H9 (cell line): ENCODE measurements around the gene PTPRC. TPM values are rescaled to one million over a fixed set of nuclear protein-coding genes. Genes with fewer than 3 reads are reported as not detected.

Experiments
- DNase-seq: peaks from one replicate; pipeline ENCODE4 v3.0.0-alpha.2; 2017
- H2AFZ ChIP-seq: one replicate; pipeline ENCODE4 v1.6.1; 2013; ENCODE audit warnings: mild to moderate bottlenecking, low read length, control low read depth, moderate library complexity
- H2AK5ac ChIP-seq: 2 replicates; pipeline ENCODE4 v1.6.1; 2013; ENCODE audit warnings: low read length, control low read depth, mixed read lengths; ENCODE audit not compliant: insufficient read length
- H2BK120ac ChIP-seq: one replicate; pipeline ENCODE4 v1.6.1; 2013; ENCODE audit warnings: low read depth, mild to moderate bottlenecking, low read length, control low read depth, inconsistent platforms; ENCODE audit not compliant: poor library complexity, severe bottlenecking
- H2BK12ac ChIP-seq: 2 replicates; pipeline ENCODE4 v1.6.1; 2013; ENCODE audit warnings: low read length, control low read depth, mixed read lengths, low read depth; ENCODE audit not compliant: insufficient read length
- H2BK15ac ChIP-seq: 2 replicates; pipeline ENCODE4 v1.6.1; 2013; ENCODE audit warnings: low read depth, low read length, control low read depth
- H2BK20ac ChIP-seq: one replicate; pipeline ENCODE4 v1.6.1; 2013; ENCODE audit warnings: low read depth, mild to moderate bottlenecking, low read length, control low read depth, inconsistent platforms; ENCODE audit not compliant: poor library complexity, severe bottlenecking
- H2BK5ac ChIP-seq: 2 replicates; pipeline ENCODE4 v1.6.1; 2013; ENCODE audit warnings: low read length, control low read depth, mixed read lengths; ENCODE audit not compliant: insufficient read length
- H3K14ac ChIP-seq: 2 replicates; pipeline ENCODE4 v1.6.1; 2013; ENCODE audit warnings: low read length, control low read depth; ENCODE audit not compliant: insufficient read depth
- H3K18ac ChIP-seq: 2 replicates; pipeline ENCODE4 v1.6.1; 2013; ENCODE audit warnings: low read depth, mild to moderate bottlenecking, mixed read lengths, low read length, control low read depth; ENCODE audit not compliant: insufficient read length
- H3K23ac ChIP-seq: 2 replicates; pipeline ENCODE4 v1.6.1; 2013; ENCODE audit warnings: low read length, control low read depth, mixed read lengths, low read depth; ENCODE audit not compliant: insufficient read length
- H3K23me2 ChIP-seq: 2 replicates; pipeline ENCODE4 v1.6.1; 2013; ENCODE audit warnings: low read depth, mild to moderate bottlenecking, mixed read lengths, low read length, control low read depth; ENCODE audit not compliant: insufficient read length, poor library complexity, severe bottlenecking
- H3K27ac ChIP-seq: 2 replicates; pipeline ENCODE4 v1.5.1; 2013; ENCODE audit warnings: low read length, control low read depth, mixed read lengths, low read depth; ENCODE audit not compliant: insufficient read length
- H3K27me3 ChIP-seq: 2 replicates; pipeline ENCODE4 v1.6.1; 2013; ENCODE audit warnings: low read length, control low read depth, inconsistent platforms; ENCODE audit not compliant: insufficient read depth
- H3K4ac ChIP-seq: 2 replicates; pipeline ENCODE4 v1.6.1; 2013; ENCODE audit warnings: low read depth, mild to moderate bottlenecking, control low read depth, inconsistent platforms, low read length, moderate library complexity
- H3K4me1 ChIP-seq: 2 replicates; pipeline ENCODE4 v1.6.1; 2013; ENCODE audit warnings: low read length, control low read depth, inconsistent platforms; ENCODE audit not compliant: insufficient read depth
- H3K4me2 ChIP-seq: 2 replicates; pipeline ENCODE4 v1.6.1; 2013; ENCODE audit warnings: low read length, control low read depth, mixed read lengths; ENCODE audit not compliant: insufficient read length, insufficient read depth
- H3K56ac ChIP-seq: 2 replicates; pipeline ENCODE4 v1.6.1; 2013; ENCODE audit warnings: low read depth, mild to moderate bottlenecking, mixed read lengths, low read length, control low read depth; ENCODE audit not compliant: insufficient read length
- H3K79me1 ChIP-seq: 2 replicates; pipeline ENCODE4 v1.6.1; 2013; ENCODE audit warnings: low read depth, mild to moderate bottlenecking, moderate library complexity, low read length, control low read depth, inconsistent platforms; ENCODE audit not compliant: insufficient read depth, poor library complexity, severe bottlenecking
- H3K79me2 ChIP-seq: 2 replicates; pipeline ENCODE4 v1.6.1; 2013; ENCODE audit warnings: low read length, control low read depth, inconsistent platforms; ENCODE audit not compliant: insufficient read depth
- H3K9ac ChIP-seq: 2 replicates; pipeline ENCODE4 v1.6.1; 2013; ENCODE audit warnings: low read length, control low read depth, mixed read lengths; ENCODE audit not compliant: insufficient read length; ENCODE audit errors: extremely low read depth
- H3K9me3 ChIP-seq: one replicate; pipeline ENCODE4 v1.6.1; 2013; ENCODE audit warnings: low read depth, low read length, inconsistent platforms; ENCODE audit not compliant: control insufficient read depth
- H3T11ph ChIP-seq: one replicate; pipeline ENCODE4 v1.6.1; 2013; ENCODE audit warnings: mild to moderate bottlenecking, low read length, control low read depth, inconsistent platforms
- H4K20me1 ChIP-seq: one replicate; pipeline ENCODE4 v1.6.1; 2013; ENCODE audit not compliant: control insufficient read depth, insufficient read length, insufficient read depth
- H4K5ac ChIP-seq: 2 replicates; pipeline ENCODE4 v1.6.1; 2013; ENCODE audit warnings: low read depth, mild to moderate bottlenecking, mixed read lengths, low read length, control low read depth; ENCODE audit not compliant: insufficient read length
- H4K8ac ChIP-seq: replicated peaks from 2 replicates; pipeline ENCODE4 v1.6.1; 2013; ENCODE audit warnings: low read length, control low read depth, mixed read lengths, low read depth; ENCODE audit not compliant: insufficient read length
- H4K91ac ChIP-seq: 2 replicates; pipeline ENCODE4 v1.6.1; 2013; ENCODE audit warnings: low read depth, mild to moderate bottlenecking, moderate library complexity, mixed read lengths, low read length, control low read depth; ENCODE audit not compliant: insufficient read length
- H3K27ac Mint-ChIP-seq, 3 experiments: 2 replicates in 2 of 3; 3 replicates in 1 of 3; pipeline ENCODE4 v1.8.0; 2020 to 2021; ENCODE audit warnings: mixed read lengths in 3 of 3, mild to moderate bottlenecking in 1 of 3, moderate library complexity in 1 of 3
- H3K27me3 Mint-ChIP-seq: 2 replicates; pipeline ENCODE4 v1.8.0; 2021; ENCODE audit warnings: low read depth, mild to moderate bottlenecking, moderate library complexity, mixed read lengths
- H3K36me3 Mint-ChIP-seq, 3 experiments: 2 replicates in 2 of 3; 3 replicates in 1 of 3; pipeline ENCODE4 v1.8.0; 2020 to 2021; ENCODE audit warnings: low read depth in 3 of 3, mixed read lengths in 3 of 3; ENCODE audit not compliant: insufficient read depth in 1 of 3
- H3K4me1 Mint-ChIP-seq, 2 experiments: 2 replicates each; pipeline ENCODE4 v1.8.0; 2020; ENCODE audit warnings: mixed read lengths in 2 of 2
- H3K4me3 Mint-ChIP-seq, 2 experiments: 2 replicates in 1 of 2; 3 replicates in 1 of 2; pipeline ENCODE4 v1.8.0; 2020 to 2021; ENCODE audit warnings: mild to moderate bottlenecking in 2 of 2, mixed read lengths in 2 of 2, moderate library complexity in 1 of 2
- H3K9me3 Mint-ChIP-seq, 2 experiments: 2 replicates in 1 of 2; 3 replicates in 1 of 2; pipeline ENCODE4 v1.8.0; 2020; ENCODE audit warnings: mild to moderate bottlenecking in 2 of 2, mixed read lengths in 2 of 2, moderate library complexity in 1 of 2
- WGBS: extraction: QIAGEN DNeasy Blood & Tissue Kit; methylation state at CpG from one replicate; pipeline ENCODE4 v1.1.7; 2013; ENCODE audit warnings: missing lambda C conversion rate, low lambda C conversion rate, mixed read lengths; ENCODE audit not compliant: insufficient read length; ENCODE audit errors: extremely low coverage; 5-methylcytosine and 5-hydroxymethylcytosine counted together
- total RNA-seq: library from RNA; stranded (reverse); gene quantifications from 2 replicates; pipeline ENCODE4 v1.2.1, GENCODE V29; 2021
- TF ChIP-seq, protein P1 (sequence below): fragments of 200-600 bp; sonication (generic); conservative IDR thresholded peaks from 3 replicates; pipeline ENCODE4 v1.8.0; 2021; ENCODE audit warnings: antibody characterized with exemption, mild to moderate bottlenecking

The PTPRC gene
- total RNA-seq, 1 experiment from 2014 or later = not detected

- H3K4me3 Mint-ChIP-seq = no peak overlapping the region
- H3K27ac ChIP-seq = no peak overlapping the region
- no peak overlapping the region for H3K27ac Mint-ChIP-seq
- H3K9me3 ChIP-seq = no peaks in the 10 kb centered on the region
- H3K27me3 ChIP-seq = no peaks in the 10 kb centered on the region
- H4K91ac ChIP-seq = no peak overlapping the region
- no peak for DNase-seq
- H4K5ac ChIP-seq = no peak overlapping the region
- H3K14ac ChIP-seq = no peak overlapping the region
- no peak overlapping the region for H2BK120ac ChIP-seq
- no peaks in the 10 kb centered on the region for H3K79me1 ChIP-seq
- H3K23me2 ChIP-seq = no peaks in the 10 kb centered on the region
- no peak overlapping the region for H3K9ac ChIP-seq
- H3K36me3 Mint-ChIP-seq = no peaks in the 10 kb centered on the region
- no peak overlapping the region for H3T11ph ChIP-seq
- no peak overlapping the region for H3K18ac ChIP-seq
- no peak overlapping the region for H3K4ac ChIP-seq
- H2BK20ac ChIP-seq = no peak overlapping the region
- H2BK5ac ChIP-seq = no peak overlapping the region
- no peak overlapping the region for H4K8ac ChIP-seq
- H3K56ac ChIP-seq = no peak overlapping the region
- WGBS = no CpG with 5 or more reads among the region's 1 CpG
- no peaks in the 10 kb centered on the region for H3K4me1 ChIP-seq
- no peak overlapping the region for H3K4me2 ChIP-seq
- no peaks in the 10 kb centered on the region for H3K9me3 Mint-ChIP-seq
- H3K27me3 Mint-ChIP-seq = no peaks in the 10 kb centered on the region
- H2AK5ac ChIP-seq = no peak overlapping the region
- no peak overlapping the region for H3K23ac ChIP-seq
- TF ChIP-seq, protein P1, sequence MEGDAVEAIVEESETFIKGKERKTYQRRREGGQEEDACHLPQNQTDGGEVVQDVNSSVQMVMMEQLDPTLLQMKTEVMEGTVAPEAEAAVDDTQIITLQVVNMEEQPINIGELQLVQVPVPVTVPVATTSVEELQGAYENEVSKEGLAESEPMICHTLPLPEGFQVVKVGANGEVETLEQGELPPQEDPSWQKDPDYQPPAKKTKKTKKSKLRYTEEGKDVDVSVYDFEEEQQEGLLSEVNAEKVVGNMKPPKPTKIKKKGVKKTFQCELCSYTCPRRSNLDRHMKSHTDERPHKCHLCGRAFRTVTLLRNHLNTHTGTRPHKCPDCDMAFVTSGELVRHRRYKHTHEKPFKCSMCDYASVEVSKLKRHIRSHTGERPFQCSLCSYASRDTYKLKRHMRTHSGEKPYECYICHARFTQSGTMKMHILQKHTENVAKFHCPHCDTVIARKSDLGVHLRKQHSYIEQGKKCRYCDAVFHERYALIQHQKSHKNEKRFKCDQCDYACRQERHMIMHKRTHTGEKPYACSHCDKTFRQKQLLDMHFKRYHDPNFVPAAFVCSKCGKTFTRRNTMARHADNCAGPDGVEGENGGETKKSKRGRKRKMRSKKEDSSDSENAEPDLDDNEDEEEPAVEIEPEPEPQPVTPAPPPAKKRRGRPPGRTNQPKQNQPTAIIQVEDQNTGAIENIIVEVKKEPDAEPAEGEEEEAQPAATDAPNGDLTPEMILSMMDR = no peak
- H2BK12ac ChIP-seq = no peak overlapping the region
- no peak overlapping the region for H2BK15ac ChIP-seq
- no peaks in the 10 kb centered on the region for H4K20me1 ChIP-seq
- no peak overlapping the region for H2AFZ ChIP-seq
- peaks cover 3 to 11% of the 10 kb centered on the region in 2 experiments; a peak in 3 of 4 replicates for H3K4me1 Mint-ChIP-seq
- no peaks in the 10 kb centered on the region; the same call in 1 of the 2 replicates for H3K79me2 ChIP-seq
Observed at GRCh38 chr1:198622001-198622400, 16.8 kb upstream of the PTPRC start.
